Activated naive CD4-positive, alpha-beta T cell treated with Interleukin-2 at 50 U/mL for 16 hours (primary cell): ENCODE results near the gene TMEM126A.
"Not testable (repeated sequence)": the region's sequence is repeated elsewhere in the genome, so short reads cannot be mapped to it uniquely, and the experiment has no call there.

Experiments
- DNase-seq: peaks from one replicate; pipeline ENCODE4 v3.0.0-alpha.2; 2020

TMEM126A gene

GRCh38 chr11:85647604-85648299, at the start of gene TMEM126A:
TSS of gene TMEM126A (plus strand) at chr11:85647967. CDS start at chr11:85650256, 2,289 bp downstream.
- DNase-seq: peak; percentile 94

DNA sequence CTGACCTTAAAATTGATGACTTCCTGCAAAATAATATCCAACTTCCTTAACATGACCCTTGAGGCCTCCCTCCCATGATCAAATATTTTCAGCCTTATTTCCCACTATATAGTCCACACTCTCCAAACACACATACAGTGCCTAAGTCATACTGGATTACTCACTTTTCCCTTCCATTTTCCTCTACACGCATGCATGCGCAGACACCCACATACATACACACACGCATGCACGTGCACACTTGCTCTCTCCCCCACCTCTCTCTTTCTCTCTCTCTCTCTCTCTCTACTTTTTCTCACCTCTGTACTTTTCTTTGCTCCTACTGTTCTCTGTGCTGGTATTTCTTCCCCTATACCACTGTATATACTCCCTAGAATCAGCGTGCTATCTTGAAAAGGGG, 48.7 kb upstream of the TMEM126A start:
- DNase-seq: no peak

DNA sequence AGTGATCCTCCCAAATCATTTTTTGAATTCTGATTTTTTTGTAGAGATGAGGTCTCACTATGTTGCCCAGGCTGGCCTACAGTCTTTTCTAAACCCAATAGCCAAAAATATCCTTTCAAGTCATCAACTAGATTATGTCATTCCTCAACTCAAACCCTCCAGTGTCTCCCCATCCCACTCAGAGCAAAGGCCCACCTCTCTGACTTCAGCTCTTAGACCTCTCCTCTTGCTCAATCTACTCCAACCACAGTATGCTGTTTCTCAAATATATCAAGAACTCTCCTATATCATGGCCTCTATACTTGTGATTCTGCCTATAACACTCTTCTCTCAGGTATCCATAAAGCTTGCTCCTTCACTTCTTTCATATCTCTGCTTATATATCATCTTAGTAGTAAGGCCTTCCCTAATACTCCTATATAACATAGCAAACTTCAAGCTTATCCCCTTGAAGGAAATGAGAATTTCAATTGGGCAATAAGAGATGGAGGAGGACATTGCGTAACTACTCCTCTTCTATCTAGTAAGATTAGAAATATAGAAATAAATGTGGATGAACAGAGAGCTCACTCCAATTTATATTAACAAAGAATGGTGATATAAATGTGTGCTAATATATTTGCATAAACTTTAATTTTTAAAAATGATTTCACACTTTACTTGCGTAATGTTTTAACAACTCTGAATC, 45.1 kb upstream of the TMEM126A start:
- no peak for DNase-seq

DNA sequence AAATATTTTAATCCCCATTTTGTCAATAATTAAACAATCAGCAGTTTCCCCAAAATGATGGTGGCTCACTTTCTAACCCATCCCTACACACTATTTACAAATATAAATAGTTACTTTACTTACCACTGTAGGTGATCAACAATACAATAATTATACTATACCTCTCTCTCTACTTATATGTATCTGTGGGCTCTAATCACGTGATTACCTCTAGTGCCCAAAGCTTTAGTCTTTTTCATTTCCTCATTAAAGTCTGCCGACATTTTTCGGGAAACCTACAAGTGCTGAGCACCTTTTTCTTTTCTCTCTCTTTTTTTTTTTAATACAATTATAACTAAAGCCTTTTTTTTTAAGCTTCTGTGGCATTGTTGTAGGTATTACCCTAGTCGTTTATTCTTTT, 44.5 kb upstream of the TMEM126A start:
- DNase-seq: no peak

GRCh38 chr11:85606237-85606636, 41.5 kb upstream of the TMEM126A start:
- DNase-seq: not testable (repeated sequence)

GRCh38 chr11:85608621-85609020, 39.1 kb upstream of the TMEM126A start:
- not testable (repeated sequence) for DNase-seq

- not testable (repeated sequence) for DNase-seq
Measured at GRCh38 chr11:85609286-85609685, 38.5 kb upstream of the TMEM126A start.

DNA sequence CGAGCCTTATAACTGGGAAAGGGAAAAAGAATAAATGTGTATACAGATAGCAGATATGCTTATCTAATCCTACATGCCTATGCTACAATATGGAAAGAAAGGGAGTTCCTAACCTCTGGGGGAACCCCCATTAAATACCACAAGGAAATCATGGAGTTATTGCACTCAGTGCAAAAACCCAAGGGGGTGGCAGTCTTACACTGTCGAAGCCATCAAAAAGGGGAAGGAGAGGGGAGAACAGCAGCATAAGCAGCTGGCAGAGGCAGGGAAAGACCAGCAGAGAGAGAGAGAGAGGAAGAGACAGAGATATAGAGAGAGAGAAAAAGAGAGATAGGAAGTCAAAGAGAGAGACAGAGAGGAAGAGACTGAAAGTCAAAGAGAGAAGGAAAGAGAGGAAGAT, 36.1 kb upstream of the TMEM126A start:
- DNase-seq: not testable (repeated sequence)

- no peak for DNase-seq
Measured at GRCh38 chr11:85619499-85619898, 28.3 kb upstream of the TMEM126A start.

DNA sequence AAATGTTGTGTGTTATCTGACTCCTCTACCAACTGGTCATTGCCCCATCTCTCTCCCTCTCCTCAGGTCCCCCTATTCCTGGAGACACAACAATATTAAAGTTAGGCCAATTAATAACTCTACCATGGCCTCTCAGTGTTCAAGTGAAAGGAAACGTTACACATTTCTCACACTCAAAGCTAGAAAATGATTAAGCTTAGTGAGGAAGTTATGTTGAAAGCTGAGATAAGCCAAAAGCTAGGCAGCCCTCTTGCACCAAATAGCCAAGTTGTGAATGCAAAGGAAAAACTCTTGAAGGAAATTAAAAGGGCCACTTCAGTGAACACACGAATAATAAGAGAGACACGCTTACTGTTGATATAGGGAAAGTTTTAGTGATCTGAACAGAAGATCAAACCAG, 27.5 kb upstream of the TMEM126A start:
- no peak for DNase-seq

DNA sequence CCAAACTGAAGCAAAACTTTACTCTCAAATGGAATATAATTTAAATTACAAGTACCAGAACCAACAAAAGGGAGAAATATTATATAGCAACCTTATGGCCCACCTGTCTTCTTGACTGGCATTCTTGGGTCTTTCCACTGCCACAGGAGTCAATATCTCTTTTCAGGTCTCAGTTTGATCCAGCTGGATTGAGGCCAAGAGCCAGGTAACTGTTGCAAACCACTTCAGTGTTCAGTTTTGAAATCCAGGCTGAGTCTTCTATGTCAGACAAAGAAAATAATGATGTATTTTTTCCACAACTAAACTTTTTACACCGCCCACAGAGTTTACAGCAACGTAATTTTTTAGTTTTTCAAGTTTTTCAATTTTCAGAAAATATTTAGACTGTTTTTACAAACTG, 21.3 kb upstream of the TMEM126A start:
- DNase-seq: no peak

DNA sequence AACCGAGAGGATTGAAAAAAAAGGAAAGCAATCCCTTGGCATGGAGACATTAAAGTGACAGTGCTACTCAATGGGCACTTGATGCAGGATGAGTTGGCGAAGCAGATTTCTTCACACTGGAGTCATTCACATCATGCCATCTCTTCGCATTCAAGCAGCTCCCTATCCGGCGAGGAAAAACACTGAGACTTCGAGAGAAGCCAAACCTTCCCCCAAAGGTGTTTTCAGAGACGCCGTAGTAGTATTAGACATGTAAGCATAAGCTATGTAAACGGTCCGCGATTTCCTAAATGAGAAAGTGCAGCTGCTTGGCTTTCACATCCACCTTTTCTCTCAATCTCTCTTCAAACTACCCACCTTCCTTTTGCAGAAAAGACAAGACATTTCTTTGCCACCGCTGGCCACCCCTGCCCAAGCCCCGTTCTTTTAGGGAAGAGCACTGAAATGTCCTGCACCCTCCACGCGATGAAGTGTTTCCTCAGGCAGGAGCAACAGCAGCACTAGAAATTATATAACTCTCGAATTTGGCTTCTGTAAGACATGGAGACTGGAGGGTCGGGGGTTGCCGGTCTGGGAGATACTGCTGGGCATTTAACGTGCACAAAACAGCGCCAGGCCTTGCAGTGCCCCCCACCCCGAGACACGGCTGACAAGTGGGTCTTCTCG, 20.3 kb upstream of the TMEM126A start, which contains the start of gene DLG2:
TSS of gene DLG2 (minus strand) at position 13 of the 666 bp plus-strand sequence.
- DNase-seq: peak; percentile 5

- peak; percentile 97 for DNase-seq
Measured at GRCh38 chr11:85627998-85628770, 19.6 kb upstream of the TMEM126A start, which contains the start of gene TMEM126B. TSS of gene TMEM126B (plus strand) at chr11:85628593. CDS start at chr11:85628608, 15 bp downstream.

DNA sequence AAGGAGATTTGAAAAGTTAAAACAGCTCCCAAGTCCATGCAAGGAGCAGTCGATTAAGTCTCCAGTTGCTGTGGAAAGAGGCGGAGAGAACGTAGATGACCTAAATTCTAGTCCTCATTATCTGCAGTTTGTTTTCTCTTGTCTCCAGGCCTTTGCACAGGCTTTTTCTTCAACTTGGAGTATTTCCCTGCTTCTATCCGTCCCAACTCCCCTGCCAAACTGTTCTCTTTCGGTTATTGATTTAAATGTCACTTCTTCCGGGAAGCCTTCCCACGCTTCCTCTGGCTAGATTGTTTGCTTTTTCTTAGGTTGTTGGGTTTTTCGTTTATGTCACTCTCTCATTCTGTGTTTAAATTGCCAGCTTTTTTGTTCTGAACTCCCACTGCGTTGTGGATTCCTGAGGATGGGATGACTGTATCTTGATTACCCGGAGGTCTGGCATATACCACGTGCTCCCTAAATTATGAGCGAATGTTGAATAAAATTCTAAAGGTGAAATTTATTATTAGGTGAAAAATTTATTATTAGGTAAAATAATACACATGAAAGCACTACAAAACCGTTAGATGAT, 18.9 kb upstream of the TMEM126A start:
- DNase-seq: peak; percentile 32

GRCh38 chr11:85634747-85635146, 13.0 kb upstream of the TMEM126A start:
- DNase-seq: no peak

DNA sequence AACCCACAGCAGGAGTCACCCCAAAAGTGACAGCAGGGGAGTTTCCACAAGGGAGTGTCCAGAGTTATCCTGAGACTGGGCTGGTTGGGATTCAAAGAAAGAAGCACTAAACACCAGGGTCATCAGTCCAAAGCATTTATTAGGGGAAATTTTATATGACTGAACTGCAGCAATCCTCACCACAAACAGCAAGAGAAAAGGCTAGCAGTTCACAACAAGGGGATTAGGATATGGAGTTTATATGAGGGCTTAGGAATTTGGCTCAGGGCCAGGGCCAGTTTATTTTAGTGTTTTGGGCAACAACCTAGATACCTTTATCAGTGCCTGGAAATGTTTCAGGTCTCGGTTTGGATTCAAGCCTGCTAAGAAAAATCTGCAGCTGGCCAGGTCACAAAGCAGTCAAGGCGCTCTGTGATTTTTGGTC, 4.6 kb upstream of the TMEM126A start:
- no peak for DNase-seq

GRCh38 chr11:85647078-85647477, 689 bp upstream of the TMEM126A start:
- DNase-seq: no peak

DNA sequence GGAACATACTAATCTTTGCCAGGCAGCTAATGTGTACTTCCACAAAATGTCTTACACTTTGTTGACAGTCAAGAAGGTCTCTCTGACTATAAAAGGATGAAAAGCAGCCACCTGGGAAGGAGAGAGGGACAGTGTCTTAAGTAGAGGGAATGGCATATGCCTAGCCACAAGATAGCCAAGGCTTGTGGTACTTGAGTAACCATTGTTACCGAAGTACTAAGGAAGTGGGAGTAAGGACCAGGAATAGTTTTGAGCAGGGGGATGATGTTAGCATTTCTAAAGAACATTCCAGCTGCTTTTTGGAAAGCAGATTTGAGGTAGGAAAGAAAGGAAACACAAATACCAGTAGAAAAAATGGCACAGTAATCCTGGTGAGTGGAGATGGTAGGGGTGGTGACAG, 3.4 kb downstream of the TMEM126A start:
- no peak for DNase-seq

DNA sequence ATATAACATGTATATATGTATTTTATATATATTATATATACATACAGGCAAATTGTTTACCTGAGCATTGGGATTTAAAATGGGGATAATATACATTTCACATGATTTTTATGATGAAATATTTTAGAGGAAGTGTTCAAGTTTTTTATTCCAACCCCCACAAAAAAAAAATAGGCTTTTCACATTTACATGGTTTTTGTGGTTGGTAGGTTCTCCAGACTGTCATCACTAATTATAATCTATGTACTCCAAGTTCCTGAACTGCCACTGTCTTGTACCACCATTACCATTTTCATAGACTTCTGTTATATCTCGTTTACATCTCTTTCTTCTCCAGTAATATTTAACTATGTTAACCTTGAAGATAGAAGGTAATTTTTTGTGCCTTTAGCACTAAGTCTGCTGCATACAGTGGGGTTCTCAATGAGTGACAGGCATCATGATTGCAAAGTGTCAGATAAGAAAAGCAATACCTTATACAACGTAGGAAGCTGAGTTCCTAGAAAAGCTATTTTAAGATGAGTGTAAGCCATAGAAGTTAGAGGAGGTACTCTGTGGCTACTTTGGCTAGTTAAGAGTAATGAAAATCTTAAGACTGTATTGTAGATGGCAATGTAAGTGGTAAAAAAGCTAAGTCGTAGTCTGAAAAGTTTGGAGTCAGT, 5.2 kb downstream of the TMEM126A start:
- DNase-seq: no peak

DNA sequence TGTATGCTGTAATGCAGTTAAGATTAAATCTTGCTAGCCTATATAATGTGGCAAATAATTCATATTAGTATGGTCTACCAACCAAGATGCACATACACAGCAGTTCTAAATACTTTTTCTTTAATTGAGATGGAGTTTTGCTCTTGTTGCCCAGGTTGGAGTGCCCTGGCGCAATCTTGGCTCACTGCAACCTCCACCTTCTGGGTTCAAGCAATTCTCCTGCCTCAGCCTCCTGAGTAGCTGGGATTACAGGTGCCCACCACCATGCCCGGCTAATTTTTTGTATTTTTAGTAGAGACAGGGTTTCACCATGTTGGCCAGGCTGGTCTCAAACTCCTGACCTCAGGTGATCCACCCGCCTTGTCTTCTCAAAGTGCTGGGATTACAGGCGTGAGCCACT, 6.6 kb downstream of the TMEM126A start:
- DNase-seq: not testable (repeated sequence)

DNA sequence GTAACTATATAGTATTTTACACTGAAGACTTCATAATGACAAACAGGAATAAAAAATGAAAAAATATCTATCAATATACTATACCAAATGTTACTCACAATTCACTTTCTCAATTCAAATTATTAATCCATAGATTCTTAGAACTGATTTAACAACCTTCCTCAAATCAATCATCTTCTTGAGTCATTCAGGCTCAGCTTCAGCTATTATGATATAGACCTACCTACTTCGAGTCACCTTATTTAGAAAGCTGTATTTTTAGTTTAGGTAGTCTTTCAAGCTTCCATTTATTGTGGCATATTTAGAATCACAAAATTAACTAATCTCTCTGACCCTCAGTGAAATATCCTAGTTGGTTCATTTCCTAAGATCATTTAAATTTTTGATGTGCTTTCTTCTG, 9.0 kb downstream of the TMEM126A start:
- DNase-seq: no peak

GRCh38 chr11:85658180-85658579, 10.4 kb downstream of the TMEM126A start:
- DNase-seq: no peak
